ENCODE data around the gene SLC26A5.
"Not testable (repeated sequence)": the region's sequence is repeated elsewhere in the genome, so short reads cannot be mapped to it uniquely, and the experiment has no call there.

Gene SLC26A5

DNA sequence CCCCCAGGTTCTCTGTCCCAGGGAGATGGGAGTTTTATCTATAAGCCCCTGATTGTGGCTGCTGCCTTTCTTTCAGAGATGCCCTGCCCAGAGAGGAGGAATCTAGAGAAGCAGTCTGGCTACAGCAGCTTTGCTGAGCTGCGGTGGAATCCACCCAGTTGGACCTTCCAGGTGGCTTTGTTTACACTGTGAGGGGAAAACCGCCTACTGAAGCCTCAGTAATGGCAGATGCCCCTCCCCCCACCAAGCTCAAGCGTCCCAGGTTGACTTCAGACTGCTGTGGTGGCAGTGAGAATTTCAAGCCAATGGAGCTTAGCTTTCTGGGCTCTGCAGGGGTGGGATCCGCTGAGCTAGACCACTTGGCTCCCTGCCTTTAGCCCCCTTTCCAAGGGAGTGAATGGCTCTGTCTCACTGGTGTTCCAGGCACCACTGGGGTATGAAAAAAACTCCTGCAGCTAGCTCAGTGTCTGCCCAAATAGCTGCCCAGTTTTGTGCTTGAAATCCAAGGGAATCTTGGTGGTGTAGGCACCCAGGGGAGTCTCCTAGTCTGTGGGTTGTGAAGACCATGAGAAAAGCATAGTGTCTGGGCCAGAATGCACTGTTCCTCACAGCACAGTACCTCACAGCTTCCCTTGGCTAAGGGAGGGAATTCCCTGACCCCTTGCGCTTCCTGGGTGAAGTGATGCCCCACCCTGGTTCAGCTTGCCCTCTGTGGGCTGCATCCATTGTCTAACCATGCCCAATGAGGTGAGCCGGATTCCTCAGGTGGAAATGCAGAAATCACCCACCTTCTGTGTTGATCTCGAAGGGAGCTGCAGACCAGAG lies 40.0 kb downstream of the SLC26A5 start:
- not testable (repeated sequence) for DNase-seq (ENCODE audit: low read depth in 2 of 2)

GRCh38 chr7:103399687-103400086 lies 46.3 kb downstream of the SLC26A5 start:
- not testable (repeated sequence) for DNase-seq (ENCODE audit: low read depth in 2 of 2)

- DNase-seq (ENCODE audit: low read depth in 2 of 2): no peak
These were observed 47.4 kb downstream of the SLC26A5 start for GRCh38 chr7:103398483-103399127.

DNA sequence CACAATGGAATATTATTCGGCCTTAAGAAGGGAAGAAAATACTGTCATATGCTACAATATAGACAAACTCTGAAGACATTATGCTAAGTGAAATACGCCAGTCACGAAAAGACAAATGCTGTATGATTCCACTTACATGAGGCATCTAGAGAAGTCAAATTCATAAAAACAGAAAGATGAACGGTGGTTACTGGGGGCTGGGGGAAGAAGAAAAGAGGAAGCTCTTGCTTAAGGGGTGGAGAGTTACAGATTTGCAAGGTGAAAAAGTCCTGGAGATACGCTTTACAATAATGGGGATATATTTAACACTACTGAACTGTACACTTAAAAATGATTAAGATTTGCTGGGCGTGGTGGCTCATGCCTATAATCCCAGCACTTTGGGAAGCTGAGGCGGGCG lies 49.5 kb downstream of the SLC26A5 start:
- no peak for DNase-seq (ENCODE audit: low read depth in 2 of 2)

DNA sequence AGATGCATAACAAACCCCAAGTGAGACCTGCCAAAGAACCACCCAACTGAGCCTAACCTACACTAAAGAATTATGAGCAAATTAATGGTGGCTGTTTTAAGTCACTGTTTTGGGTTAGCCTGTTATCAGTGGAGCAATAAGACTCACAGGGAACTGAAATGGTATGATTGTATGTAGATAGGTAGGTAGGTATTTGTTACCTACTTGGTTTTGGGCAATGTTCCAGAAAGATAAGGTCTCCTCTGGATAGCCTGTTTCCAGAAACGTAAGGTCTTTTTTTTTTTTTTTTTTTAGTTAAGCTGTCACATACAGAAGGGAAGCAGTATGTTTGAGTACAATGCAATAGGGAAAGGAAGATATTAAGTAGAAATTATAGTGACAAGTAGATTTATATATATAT lies 50.9 kb downstream of the SLC26A5 start:
- DNase-seq (ENCODE audit: low read depth in 2 of 2): no peak

DNA sequence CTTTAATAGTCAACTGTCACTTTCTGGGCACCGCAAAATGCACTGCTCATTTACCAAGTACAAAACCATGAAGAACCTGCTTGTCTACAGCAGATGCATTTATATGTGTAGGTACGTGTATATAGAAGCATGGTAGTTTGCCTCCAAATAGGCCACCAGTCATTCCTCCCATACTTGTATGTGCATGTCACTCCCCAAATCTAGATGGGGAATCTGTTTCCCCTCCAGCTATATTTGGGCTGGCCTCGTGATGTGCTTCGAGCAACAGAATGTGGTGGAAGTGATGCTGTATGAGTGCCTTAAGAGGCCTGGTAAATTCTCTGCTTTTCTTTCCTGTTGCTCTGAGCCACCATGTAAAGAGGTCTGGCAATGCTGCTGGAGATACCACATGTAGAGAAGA lies 51.4 kb downstream of the SLC26A5 start:
- DNase-seq (ENCODE audit: low read depth in 2 of 2): no peak

GRCh38 chr7:103391976-103392375 lies 54.0 kb downstream of the SLC26A5 start:
- no peak for DNase-seq (ENCODE audit: low read depth in 2 of 2)

DNA sequence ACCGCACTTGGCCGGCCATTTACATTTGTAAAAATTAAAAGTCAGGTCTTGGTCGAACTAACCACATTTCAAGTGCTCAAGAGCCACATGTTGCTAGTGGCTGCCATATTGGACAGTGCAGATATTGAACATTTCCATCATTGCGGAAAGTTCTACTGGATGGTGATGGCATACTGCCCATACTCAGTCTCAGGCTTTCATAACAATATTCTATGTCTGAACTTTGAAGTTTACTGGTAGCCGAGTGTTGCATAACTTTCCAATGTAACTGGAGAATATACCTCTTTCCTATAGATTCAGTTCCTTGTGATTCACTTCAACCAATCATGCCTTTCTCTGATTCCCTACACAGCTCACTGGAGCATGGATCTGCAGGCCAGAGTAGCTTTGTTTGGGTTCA lies 54.9 kb downstream of the SLC26A5 start:
- DNase-seq (ENCODE audit: low read depth in 2 of 2): no peak

DNA sequence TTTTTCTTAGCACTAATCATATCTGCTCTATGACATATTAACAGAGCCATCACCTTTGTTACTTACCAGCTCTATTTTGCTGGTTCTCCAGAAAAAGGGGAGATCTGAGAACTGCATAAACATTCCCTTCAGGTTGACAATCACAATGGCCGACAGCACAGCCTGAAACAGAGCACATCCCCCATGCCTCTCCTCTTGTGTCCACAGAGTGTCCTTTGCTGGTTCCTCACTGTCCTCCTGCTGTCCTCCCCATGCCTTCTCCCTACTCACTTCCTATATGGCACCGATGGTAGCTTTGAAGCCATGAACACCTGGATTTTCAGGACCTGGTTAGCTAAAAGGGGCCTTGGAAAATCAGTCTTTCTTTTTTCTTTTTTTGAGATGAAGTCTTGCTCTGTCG lies 56.7 kb downstream of the SLC26A5 start:
- DNase-seq (ENCODE audit: low read depth in 2 of 2): no peak

- no peak for DNase-seq (ENCODE audit: low read depth in 2 of 2)
These were observed 57.4 kb downstream of the SLC26A5 start for GRCh38 chr7:103388469-103389140.

- no peak for DNase-seq (ENCODE audit: low read depth in 2 of 2)
These were observed 58.8 kb downstream of the SLC26A5 start for GRCh38 chr7:103387242-103387641.

- DNase-seq (ENCODE audit: low read depth in 2 of 2): no peak
These were observed 64.0 kb downstream of the SLC26A5 start for GRCh38 chr7:103382032-103382402.

GRCh38 chr7:103381280-103382031 lies 64.6 kb downstream of the SLC26A5 start:
- DNase-seq (ENCODE audit: low read depth in 2 of 2): no peak

GRCh38 chr7:103380395-103381191 lies 65.4 kb downstream of the SLC26A5 start:
- DNase-seq (ENCODE audit: low read depth in 2 of 2): no peak

- DNase-seq (ENCODE audit: low read depth in 2 of 2): no peak
These were observed 66.6 kb downstream of the SLC26A5 start for GRCh38 chr7:103379270-103379975.

DNA sequence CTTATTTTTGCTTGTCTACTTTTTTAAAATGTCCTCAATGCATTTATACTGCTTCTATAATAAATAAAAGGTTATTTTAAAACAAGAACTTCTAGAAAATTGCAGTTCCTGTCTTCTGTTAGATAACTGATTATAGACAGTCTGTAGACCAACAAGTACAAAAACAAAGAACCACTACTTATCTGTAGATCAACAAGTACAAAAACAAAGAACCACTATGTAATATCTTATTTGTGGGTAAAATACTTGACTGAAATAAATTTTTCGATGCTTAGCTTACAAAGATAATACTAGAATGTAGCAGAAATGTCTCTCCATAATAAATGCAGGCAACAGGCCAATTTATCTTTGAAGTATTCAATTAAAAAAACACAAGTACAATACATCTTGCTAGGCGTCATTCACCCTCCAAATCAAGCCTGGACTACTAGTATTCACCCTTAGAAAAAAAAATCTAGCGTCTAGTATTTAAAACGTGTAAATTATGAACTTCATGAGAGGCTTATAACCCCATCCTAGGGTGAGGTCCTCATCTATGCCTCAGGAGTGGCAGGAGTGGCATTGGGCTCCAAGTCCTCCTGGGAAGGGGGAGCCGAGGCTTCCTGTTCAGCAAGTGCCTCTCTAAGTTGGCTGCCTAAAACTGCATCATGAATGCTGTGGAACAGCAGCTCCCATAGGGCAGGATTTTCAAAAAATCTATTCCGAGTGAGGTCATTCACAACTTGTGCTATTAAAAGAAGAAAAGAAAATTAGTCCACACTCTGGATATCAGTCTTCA lies 72.0 kb downstream of the SLC26A5 start:
- DNase-seq (ENCODE audit: low read depth in 2 of 2): no peak

GRCh38 chr7:103369432-103369831 lies 76.6 kb downstream of the SLC26A5 start:
- DNase-seq (ENCODE audit: low read depth in 2 of 2): no peak

GRCh38 chr7:103349805-103350204 lies 96.2 kb downstream of the SLC26A5 start:
- DNase-seq (ENCODE audit: low read depth in 2 of 2): no peak

- DNase-seq (ENCODE audit: low read depth in 2 of 2): no peak
These were observed 97.0 kb downstream of the SLC26A5 start for GRCh38 chr7:103348959-103349358.

DNA sequence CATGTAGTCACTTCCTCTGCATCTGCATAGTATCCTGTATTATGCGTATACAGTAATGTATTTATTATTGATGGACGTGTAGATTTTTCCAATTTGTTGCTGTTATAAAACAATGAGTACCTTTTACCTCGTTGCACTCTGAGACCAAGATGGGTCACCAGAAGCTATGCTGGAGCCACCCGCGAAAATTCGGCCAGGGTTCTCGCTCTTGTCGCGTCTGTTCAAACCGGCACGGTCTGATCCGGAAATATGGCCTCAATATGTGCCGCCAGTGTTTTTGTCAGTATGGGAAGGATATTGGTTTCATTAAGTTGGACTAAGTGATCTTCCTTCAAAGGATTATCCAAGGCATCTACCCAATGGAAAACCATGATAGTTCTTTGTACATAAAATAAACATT lies 97.6 kb downstream of the SLC26A5 start:
- no peak for DNase-seq (ENCODE audit: low read depth in 2 of 2)

Data from stimulated activated CD8-positive, alpha-beta memory T cell treated with anti-CD3 and anti-CD28 coated beads, Interleukin-15, amount 100 ng/mL, for 48 hours (primary cell).